HG03064 (cell line): ENCODE results near the gene IFT122.

Source experiments
- ATAC-seq: cut with Tn5 transposase; IDR thresholded peaks from one replicate; pipeline ENCODE4 v1.9.1; 2021; ENCODE audit warnings: low read depth; ENCODE audit not compliant: unreplicated experiment

The IFT122 gene

GRCh38 chr3:129439226-129439816, 703 bp upstream of the IFT122 start:
- peak; percentile 14 for ATAC-seq

- ATAC-seq = no peak
Measured at GRCh38 chr3:129440618-129441190, 680 bp downstream of the IFT122 start.

GRCh38 chr3:129441215-129441614, 1.2 kb downstream of the IFT122 start:
- ATAC-seq = no peak

DNA sequence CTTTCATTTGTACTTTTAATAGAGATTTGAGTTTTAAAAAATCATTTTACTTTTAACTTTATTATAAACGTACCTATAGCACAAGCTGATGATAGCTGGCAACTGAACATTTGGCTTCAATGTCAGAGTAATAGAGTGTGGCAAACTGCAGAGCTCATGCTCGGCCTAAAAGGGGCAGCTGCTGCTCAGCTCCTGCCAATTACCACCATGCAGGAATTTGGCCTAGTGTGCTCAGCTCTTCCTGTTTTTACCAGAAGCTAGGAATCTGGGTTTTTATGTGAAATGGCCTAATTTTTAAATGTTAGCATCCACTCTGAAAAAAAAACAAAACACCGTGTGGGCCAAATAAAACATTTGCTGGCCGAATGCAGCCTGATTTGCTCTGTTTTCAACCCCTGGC, 1.8 kb downstream of the IFT122 start:
- ATAC-seq = no peak

GRCh38 chr3:129442486-129442885, 2.5 kb downstream of the IFT122 start:
- ATAC-seq = no peak

- ATAC-seq = no peak
Measured at GRCh38 chr3:129442947-129443346, 2.9 kb downstream of the IFT122 start.

GRCh38 chr3:129445471-129445870, 5.4 kb downstream of the IFT122 start:
- ATAC-seq = no peak

DNA sequence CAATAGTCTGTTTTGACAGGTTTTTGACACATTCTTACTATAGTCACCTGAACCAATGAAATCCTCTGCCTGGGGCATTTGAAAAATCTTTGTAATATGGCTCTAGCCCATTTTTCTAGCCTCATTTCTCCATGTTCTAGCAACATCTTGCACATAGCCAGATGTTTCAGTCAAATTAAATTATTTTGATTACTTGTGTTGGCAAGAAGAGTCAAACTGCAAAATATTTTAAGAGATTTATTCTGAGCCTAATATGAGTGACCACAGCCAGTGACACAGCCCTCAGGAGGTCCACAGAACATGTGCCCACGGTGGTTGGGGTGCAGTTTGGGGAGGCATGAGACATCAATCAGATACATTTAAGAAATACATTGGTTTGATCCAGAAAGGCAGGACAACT, 6.9 kb downstream of the IFT122 start:
- no peak for ATAC-seq

DNA sequence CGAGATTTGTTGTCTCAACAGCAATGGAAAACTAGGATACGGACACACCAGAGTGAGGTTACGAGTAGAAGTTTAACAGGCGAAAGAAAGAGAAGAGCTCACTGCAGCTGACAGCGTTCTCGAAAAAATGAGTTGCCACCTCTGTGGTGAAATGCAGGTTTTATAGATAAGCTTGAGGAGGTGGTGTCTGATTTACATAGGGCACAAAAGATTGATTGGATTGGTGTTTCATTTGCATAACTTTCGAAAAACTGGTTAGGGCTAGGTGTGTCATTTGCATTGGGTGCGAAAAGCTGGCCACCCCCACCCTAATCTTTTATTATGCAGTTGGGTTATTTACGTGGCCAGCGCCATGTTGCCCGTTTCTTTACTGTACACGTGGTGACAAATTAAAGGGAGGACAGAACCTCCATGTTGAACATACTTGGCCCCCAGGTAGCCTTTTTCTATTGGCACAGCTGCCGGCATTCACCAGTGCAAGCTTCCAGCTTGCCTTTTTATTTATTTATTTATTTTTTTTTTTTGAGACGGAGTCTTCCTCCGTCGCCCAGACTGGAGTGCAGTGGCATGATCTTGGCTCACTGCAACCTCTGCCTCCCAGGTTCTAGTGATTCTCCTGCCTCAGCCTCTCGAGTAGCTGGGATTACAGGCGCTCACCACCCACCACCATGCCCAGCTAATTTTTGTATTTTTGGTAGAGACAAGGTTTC, 8.3 kb downstream of the IFT122 start:
- no peak for ATAC-seq

GRCh38 chr3:129449279-129450115, 9.5 kb downstream of the IFT122 start:
- no peak for ATAC-seq

DNA sequence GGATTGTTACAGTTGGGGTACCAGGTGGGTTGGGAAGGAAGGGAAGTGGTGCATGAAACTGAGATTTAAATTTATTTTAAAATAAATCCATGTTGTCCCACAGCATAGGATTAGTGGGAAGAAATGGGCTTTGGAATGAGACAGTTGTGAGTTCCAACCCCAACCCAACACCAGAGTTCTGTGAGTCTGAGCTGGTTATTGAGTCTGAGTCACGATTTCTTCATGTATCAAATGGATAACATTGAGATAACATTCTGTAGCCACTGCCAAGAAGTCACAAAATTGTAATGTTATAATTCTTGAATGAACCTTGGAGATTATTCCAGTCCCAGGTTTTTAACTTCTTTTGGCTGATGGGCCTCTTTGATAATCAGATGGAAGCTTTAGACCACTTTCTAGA, 13.7 kb downstream of the IFT122 start:
- ATAC-seq = no peak

DNA sequence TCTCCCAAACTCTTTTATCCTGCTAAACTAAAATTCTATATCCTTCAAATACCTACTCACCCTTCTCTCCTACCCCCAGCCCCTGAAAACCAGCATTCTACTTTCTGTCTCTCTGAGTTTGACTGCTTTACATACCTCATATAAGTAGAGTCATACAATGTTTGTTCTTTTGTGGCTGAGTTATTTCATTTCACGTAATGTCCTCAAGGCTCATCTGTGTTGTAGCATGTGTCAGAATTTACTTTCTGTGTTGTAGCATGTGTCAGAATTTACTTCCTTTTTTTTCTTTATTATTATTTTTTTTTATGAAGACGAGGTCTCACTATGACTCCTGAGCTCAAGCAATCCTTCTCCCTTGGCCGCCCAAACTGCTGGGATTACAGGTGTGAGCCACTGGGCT, 20.1 kb downstream of the IFT122 start:
- ATAC-seq = no peak

- no peak for ATAC-seq
Measured at GRCh38 chr3:129460572-129460971, 20.5 kb downstream of the IFT122 start.

- ATAC-seq = no peak
Measured at GRCh38 chr3:129461022-129461421, 21.0 kb downstream of the IFT122 start.

GRCh38 chr3:129461461-129462146, 21.6 kb downstream of the IFT122 start:
- no peak for ATAC-seq

GRCh38 chr3:129462361-129462968, 22.4 kb downstream of the IFT122 start:
- ATAC-seq = no peak

GRCh38 chr3:129463094-129463493, 23.1 kb downstream of the IFT122 start:
- ATAC-seq = no peak

DNA sequence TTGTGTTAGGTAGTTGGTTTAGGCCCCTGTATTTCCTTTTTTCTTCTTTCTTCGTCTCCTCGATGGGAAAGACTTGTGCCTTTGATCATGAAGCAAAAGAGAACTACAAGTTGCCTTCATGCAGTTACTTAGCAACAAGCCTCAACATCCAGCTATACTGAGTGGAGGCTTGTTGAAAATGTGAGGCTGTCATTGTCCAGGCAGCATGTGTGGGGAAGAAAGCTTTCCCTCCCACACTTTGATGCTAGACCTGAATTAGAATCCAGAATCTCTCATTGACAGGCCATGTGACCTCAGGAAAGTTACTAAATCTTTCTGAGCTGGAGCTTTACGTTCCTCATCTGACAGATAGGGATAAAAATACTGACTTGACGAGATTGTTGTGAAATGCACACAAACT, 23.7 kb downstream of the IFT122 start:
- no peak for ATAC-seq

DNA sequence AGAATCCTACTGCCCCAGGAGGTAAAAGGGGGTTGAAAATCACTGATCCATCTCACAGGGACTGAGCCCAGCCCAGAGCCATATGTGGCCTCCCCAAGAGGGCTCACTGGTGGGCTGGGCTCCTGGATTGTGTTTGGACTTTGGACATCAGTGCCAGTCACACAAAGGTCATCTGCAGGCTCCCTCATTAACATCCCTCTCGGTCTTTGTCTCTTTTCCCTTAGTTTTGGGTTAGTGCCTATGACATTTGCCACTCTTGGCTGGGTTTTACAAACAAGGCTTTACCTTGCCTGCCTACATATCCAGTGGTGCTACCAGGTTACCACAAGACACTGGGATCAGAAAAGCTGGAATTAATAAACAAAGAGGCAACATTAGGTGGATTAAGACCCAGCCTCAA, 27.9 kb downstream of the IFT122 start:
- ATAC-seq = no peak

GRCh38 chr3:129469026-129469425, 29.0 kb downstream of the IFT122 start:
- ATAC-seq = no peak
